Measurements from ENCODE around the gene CDC20B. TPM values are rescaled to one million over a fixed set of nuclear protein-coding genes. Genes with fewer than 3 reads are reported as not detected.

CDC20B gene, protein sequence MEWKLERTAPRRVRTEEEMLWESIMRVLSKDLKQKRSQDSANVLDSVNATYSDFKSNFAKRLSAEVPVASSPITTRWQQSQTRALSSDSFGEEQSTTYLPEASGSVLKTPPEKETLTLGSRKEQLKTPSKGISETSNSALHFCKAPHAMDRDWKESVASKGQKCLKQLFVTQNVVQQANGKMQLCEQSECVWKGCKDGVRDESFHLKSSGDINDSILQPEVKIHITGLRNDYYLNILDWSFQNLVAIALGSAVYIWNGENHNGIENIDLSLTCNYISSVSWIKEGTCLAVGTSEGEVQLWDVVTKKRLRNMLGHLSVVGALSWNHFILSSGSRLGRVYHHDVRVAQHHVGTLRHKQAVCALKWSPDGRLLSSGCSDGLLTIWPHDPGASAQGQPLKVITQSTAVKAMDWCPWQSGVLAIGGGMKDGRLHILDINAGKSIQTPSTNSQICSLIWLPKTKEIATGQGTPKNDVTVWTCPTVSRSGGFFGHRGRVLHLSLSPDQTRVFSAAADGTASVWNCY
- not detected in 2 replicates for total RNA-seq

- DNase-seq (ENCODE audit: low read depth) (peak; percentile 54), FAIRE-seq (no peak)
- TF ChIP-seq, protein P1, sequence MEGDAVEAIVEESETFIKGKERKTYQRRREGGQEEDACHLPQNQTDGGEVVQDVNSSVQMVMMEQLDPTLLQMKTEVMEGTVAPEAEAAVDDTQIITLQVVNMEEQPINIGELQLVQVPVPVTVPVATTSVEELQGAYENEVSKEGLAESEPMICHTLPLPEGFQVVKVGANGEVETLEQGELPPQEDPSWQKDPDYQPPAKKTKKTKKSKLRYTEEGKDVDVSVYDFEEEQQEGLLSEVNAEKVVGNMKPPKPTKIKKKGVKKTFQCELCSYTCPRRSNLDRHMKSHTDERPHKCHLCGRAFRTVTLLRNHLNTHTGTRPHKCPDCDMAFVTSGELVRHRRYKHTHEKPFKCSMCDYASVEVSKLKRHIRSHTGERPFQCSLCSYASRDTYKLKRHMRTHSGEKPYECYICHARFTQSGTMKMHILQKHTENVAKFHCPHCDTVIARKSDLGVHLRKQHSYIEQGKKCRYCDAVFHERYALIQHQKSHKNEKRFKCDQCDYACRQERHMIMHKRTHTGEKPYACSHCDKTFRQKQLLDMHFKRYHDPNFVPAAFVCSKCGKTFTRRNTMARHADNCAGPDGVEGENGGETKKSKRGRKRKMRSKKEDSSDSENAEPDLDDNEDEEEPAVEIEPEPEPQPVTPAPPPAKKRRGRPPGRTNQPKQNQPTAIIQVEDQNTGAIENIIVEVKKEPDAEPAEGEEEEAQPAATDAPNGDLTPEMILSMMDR (IDR thresholded peaks at IDR 0.05; ENCODE audit: insufficient read depth, low read length, severe bottlenecking): no peak
- Histone ChIP-seq H3K36me3 (ENCODE audit: control insufficient read depth, insufficient read depth, low read length) (no peaks in the 10 kb centered on the region), H3K27me3 (ENCODE audit: control insufficient read depth, insufficient read depth, low read length) (no peaks in the 10 kb centered on the region), H3K4me3 (ENCODE audit: low read depth, low read length) (peak within 1 kb of the TSS; percentile 45)
These were observed at the start of gene CDC20B for GRCh38 chr5:55172937-55173686. Gene CDC20B, minus strand, starts transcription at chr5:55173177. Its CDS starts 177 bp downstream, at chr5:55173000.

DNA sequence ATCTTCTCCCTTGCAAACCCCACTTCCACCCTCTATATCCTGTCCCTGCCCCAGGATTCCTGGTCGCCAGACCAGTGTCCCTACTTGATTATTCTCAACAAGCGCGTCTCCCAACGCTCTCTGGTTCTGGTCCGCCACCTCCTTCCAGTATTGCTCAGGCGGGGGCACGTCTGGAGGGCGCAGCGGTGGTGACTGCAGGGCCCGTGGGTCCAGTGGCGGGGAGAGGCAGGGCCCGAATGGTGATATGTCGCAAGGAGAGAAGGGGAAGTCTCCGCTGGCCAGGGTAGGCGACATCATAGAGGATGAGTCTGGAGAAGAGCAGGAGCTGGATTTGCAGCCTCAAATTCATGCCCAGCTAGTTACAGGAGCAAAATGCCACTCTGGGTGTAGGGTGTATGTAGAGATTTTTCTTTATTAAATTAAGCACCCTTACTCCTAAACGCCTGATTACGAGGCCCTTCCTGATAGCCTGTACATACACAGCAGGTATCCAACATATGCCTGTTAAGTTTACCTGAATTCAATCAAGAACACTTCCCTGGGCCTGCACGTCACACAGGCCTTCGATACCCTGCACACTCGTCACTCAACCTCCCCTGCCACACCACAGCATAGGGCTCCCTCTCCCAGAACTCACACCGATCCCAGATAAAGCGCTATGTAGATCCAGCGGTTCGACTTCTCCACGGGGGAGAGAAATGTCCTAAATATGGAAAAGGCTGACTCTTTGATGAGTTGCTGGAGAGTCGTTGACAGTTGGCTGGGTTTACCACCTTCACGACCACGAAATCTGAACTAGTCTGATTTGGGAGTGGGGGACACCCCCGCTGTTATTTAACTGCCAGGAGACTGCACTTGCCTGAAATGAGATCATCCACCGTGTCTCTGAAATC is 49.4 kb upstream of the CDC20B start:
- TF ChIP-seq, protein P1 (IDR thresholded peaks at IDR 0.05; ENCODE audit: insufficient read depth, low read length, severe bottlenecking): no peak
- Histone ChIP-seq H3K4me3 (ENCODE audit: low read depth, low read length) (no peak overlapping the region), H3K36me3 (ENCODE audit: control insufficient read depth, insufficient read depth, low read length) (no peaks in the 10 kb centered on the region), H3K27me3 (ENCODE audit: control insufficient read depth, insufficient read depth, low read length) (no peaks in the 10 kb centered on the region)
- no peak for DNase-seq (ENCODE audit: low read depth)
- no peak for FAIRE-seq

DNA sequence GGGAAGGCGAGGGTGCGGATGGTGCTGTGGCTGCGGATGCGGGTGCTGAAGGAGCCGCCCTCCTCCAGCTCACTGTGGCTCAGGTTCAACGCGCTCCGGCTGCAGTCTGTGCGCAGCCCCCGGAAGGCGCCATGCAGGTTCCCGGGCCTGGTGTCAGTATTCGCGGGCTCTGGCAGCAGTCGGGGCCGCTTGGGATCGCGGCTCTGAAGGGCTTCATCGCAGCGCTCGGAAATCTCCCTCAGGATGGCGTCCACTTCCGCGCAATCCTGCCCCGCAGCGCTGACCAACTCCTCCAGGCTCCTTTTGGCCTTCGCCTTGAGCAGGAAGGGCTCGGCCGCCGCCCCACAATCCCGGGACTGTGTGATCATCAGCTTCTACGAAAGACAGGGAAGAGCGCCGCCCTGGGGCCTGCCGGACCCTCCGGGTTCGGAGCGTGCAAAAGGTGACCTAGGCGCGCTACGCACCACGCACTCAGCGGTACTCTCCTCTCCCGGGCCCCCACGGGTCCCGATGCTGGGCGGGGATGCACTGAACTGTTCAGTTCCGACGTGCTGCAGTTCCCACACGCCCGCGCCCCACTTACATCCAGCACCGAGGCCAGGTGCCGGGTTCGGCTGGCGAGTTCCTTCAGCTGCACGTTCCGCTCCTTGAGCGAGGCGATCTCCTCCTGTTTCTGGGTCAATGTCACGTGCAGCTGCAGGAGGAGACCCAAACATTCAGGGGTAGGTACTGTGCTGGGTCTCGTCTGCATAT is 47.6 kb upstream of the CDC20B start:
- H3K4me3 ChIP-seq (ENCODE audit: low read depth, low read length): no peak overlapping the region
- H3K27me3 ChIP-seq (ENCODE audit: control insufficient read depth, insufficient read depth, low read length): no peaks in the 10 kb centered on the region
- FAIRE-seq: no peak
- DNase-seq (ENCODE audit: low read depth): no peak
- TF ChIP-seq, protein P1 (IDR thresholded peaks at IDR 0.05; ENCODE audit: insufficient read depth, low read length, severe bottlenecking): no peak
- H3K36me3 ChIP-seq (ENCODE audit: control insufficient read depth, insufficient read depth, low read length): no peaks in the 10 kb centered on the region

DNA sequence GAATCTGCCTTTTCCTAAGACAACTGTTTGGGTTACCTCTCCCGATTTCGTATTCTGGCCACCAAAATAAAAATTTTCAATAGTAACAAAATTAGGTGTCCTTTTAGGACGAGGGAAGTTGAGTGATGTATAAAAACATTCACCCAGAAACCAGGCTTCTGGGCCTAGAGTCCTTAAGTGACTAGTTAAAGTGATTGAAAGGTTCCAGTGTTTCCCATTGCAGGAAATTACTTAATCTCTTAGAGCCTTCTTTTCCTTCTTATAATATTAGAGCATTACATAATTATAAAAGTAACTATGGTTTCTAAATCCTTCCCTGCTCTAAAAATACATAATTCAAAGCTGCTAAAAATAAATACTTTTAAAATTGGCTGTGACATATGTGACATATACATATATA is 46.8 kb upstream of the CDC20B start:
- Histone ChIP-seq H3K4me3 (ENCODE audit: low read depth, low read length) (no peak overlapping the region), H3K27me3 (ENCODE audit: control insufficient read depth, insufficient read depth, low read length) (no peaks in the 10 kb centered on the region), H3K36me3 (ENCODE audit: control insufficient read depth, insufficient read depth, low read length) (no peaks in the 10 kb centered on the region)
- no peak for FAIRE-seq
- no peak for DNase-seq (ENCODE audit: low read depth)
- TF ChIP-seq, protein P1 (IDR thresholded peaks at IDR 0.05; ENCODE audit: insufficient read depth, low read length, severe bottlenecking): no peak

DNA sequence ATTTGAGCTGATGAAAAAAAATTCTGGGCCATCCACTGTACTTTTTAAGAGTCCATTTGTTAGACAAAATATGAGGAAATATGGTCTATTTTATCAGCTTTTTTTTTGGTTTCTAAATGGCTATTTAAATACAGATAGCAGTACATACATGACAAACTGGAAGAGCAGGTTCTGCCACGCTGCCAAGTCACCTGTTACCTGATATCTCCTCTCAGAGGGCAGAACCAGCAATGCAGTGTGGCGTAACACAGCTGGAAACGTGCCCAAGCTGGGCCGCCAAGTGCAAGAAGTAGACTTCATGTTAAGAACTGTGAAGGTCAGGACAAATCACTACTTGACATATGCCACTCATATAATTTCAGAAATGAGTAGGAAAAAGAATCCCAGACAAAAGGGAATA is 46.0 kb upstream of the CDC20B start:
- H3K36me3 ChIP-seq (ENCODE audit: control insufficient read depth, insufficient read depth, low read length): no peaks in the 10 kb centered on the region
- H3K4me3 ChIP-seq (ENCODE audit: low read depth, low read length): no peak overlapping the region
- TF ChIP-seq, protein P1 (IDR thresholded peaks at IDR 0.05; ENCODE audit: insufficient read depth, low read length, severe bottlenecking): no peak
- FAIRE-seq (no peak), DNase-seq (ENCODE audit: low read depth) (peak; percentile 97)
- H3K27me3 ChIP-seq (ENCODE audit: control insufficient read depth, insufficient read depth, low read length): no peaks in the 10 kb centered on the region
